Measurements from ENCODE around the gene PALM2AKAP2.
A peak's percentile ranks its signal among the peaks of the same experiment; 100 is the strongest.

The PALM2AKAP2 gene

GRCh38 chr9:109742776-109743348 is 37.1 kb upstream of the PALM2AKAP2 start:
- TF ChIP-seq CTCF (IDR thresholded peaks at IDR 0.05): no peak
- no peak overlapping the region for H3K4me3 ChIP-seq
- no peak overlapping the region for H3K27ac ChIP-seq
- DNase-seq (ENCODE audit: low spot score): no peak

GRCh38 chr9:109743696-109744095 is 36.3 kb upstream of the PALM2AKAP2 start:
- DNase-seq (ENCODE audit: low spot score): no peak
- Histone ChIP-seq H3K27ac (no peak overlapping the region), H3K4me3 (no peak overlapping the region)
- no peak for TF ChIP-seq CTCF (IDR thresholded peaks at IDR 0.05)

- Histone ChIP-seq H3K4me3 (peak overlapping the region; percentile 41), H3K27ac (peak overlapping the region; percentile 40 to 68)
- TF ChIP-seq CTCF (IDR thresholded peaks at IDR 0.05): no peak
- peak; percentile 77 for DNase-seq (ENCODE audit: low spot score)
Observed at GRCh38 chr9:109745335-109746283, 34.4 kb upstream of the PALM2AKAP2 start.

- Histone ChIP-seq H3K27ac (no peak overlapping the region), H3K4me3 (no peak overlapping the region)
- no peak for DNase-seq (ENCODE audit: low spot score)
- no peak for TF ChIP-seq CTCF (IDR thresholded peaks at IDR 0.05)
Observed at GRCh38 chr9:109751253-109751652, 28.7 kb upstream of the PALM2AKAP2 start.

GRCh38 chr9:109753308-109753707 is 26.7 kb upstream of the PALM2AKAP2 start:
- TF ChIP-seq CTCF (IDR thresholded peaks at IDR 0.05): no peak
- Histone ChIP-seq H3K4me3 (no peak overlapping the region), H3K27ac (no peak overlapping the region)
- no peak for DNase-seq (ENCODE audit: low spot score)

GRCh38 chr9:109755040-109755439 is 25.0 kb upstream of the PALM2AKAP2 start:
- DNase-seq (ENCODE audit: low spot score): no peak
- TF ChIP-seq CTCF (IDR thresholded peaks at IDR 0.05): no peak
- H3K4me3 ChIP-seq: no peak overlapping the region
- no peak overlapping the region for H3K27ac ChIP-seq

- Histone ChIP-seq H3K27ac (no peak overlapping the region), H3K4me3 (no peak overlapping the region)
- TF ChIP-seq CTCF (IDR thresholded peaks at IDR 0.05): no peak
- no peak for DNase-seq (ENCODE audit: low spot score)
Observed at GRCh38 chr9:109759589-109759988, 20.4 kb upstream of the PALM2AKAP2 start.

All from coronary artery (tissue), 2 donors.